Measurements from ENCODE around the gene NEK10. TPM values are rescaled to one million over a fixed set of nuclear protein-coding genes. Genes with fewer than 3 reads are reported as not detected.

NEK10 gene
- total RNA-seq, 4 donors from 2014 or later = 1.7 to 2.1 (median 2.1) TPM; not detected in 1

DNA sequence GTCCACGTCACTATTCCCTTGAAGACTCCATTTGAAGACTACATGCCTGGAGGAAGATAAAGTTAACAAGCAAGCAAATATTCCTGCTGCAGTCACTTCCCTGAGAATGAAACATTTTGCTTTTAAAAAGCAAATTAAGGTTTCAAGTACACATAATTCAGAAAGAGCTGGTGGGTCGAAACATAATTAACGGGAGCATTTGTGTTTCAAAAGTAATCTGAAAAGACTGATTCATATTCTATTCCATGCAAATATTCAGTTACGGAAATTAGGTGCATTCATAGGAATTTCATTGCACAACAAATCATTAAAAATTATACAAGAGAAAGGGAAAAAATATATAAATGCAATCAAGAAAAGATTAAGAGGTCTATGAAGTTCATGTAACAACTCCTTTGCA lies 260.9 kb downstream of the NEK10 start:
- no peak overlapping the region for H3K4me3 ChIP-seq (ENCODE audit: low read depth, poor library complexity, severe bottlenecking)
- TF ChIP-seq POLR2A (IDR thresholded peaks at IDR 0.05) (no peak), CTCF (IDR thresholded peaks at IDR 0.05) (no peak)
- no peak for DNase-seq (ENCODE audit: low spot score in 2 of 2)
- 91 to 96% methylated on average over 4 of the region's 4 CpGs for WGBS, 2 donors
- intact Hi-C loops (cut with DNase I; ENCODE audit: low total_unique reads) = no loop called here

- H3K4me3 ChIP-seq (ENCODE audit: low read depth, poor library complexity, severe bottlenecking) = no peak overlapping the region
- DNase-seq (ENCODE audit: low spot score in 2 of 2) = no peak
- 71 to 74% methylated on average over 6 of the region's 6 CpGs for WGBS, 2 donors
- intact Hi-C loops (cut with DNase I; ENCODE audit: low total_unique reads) = no loop called here
- TF ChIP-seq CTCF (IDR thresholded peaks at IDR 0.05) (no peak), POLR2A (IDR thresholded peaks at IDR 0.05) (no peak)
These were observed 263.3 kb downstream of the NEK10 start for GRCh38 chr3:27105904-27106303.

- TF ChIP-seq POLR2A (IDR thresholded peaks at IDR 0.05) (no peak), CTCF (IDR thresholded peaks at IDR 0.05) (no peak)
- no peak for DNase-seq (ENCODE audit: low spot score in 2 of 2)
- intact Hi-C loops (cut with DNase I; ENCODE audit: low total_unique reads) = no loop called here
- 65 to 69% methylated on average over 1 of the region's 1 CpG for WGBS, 2 donors
- H3K4me3 ChIP-seq (ENCODE audit: low read depth, poor library complexity, severe bottlenecking) = no peak overlapping the region
These were observed 272.0 kb downstream of the NEK10 start for GRCh38 chr3:27097182-27097581.

DNA sequence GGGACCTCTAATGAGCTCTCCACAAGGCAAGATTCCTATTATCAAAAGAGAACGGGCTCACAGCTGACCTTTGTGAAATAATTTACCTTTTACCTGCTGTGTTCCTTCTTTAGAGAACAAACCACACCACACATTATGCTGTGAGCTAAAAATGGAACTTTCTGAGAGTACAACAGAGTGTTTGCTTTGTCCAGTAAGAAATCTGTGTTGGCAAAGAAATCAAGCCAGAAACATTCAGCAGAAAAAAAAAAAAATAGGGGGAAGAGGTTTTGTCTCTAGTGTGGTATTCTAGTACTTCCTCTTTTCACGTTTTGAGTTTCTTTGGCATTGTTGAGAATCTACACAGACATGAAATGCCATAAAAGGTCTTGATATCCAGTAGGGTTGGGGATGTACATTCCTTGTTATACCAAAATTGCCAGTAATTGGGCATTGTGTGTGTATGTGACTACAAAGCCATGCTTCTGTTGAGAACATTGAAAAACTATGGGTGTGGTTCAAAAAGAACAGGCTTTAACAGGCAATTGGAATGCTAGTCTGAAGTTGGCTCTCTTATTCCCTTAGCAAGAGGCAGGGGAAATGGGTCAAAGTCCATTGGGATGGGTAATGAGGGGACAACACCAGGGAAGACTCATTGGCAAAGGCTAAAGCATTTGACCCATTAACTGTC lies 273.5 kb downstream of the NEK10 start:
- no peak for DNase-seq (ENCODE audit: low spot score in 2 of 2)
- TF ChIP-seq CTCF (IDR thresholded peaks at IDR 0.05) (no peak), POLR2A (IDR thresholded peaks at IDR 0.05) (no peak)
- intact Hi-C loops (cut with DNase I; ENCODE audit: low total_unique reads) = no loop called here
- WGBS, 2 donors = 34 to 46% methylated on average over 2 of the region's 2 CpGs
- H3K4me3 ChIP-seq (ENCODE audit: low read depth, poor library complexity, severe bottlenecking) = no peak overlapping the region

DNA sequence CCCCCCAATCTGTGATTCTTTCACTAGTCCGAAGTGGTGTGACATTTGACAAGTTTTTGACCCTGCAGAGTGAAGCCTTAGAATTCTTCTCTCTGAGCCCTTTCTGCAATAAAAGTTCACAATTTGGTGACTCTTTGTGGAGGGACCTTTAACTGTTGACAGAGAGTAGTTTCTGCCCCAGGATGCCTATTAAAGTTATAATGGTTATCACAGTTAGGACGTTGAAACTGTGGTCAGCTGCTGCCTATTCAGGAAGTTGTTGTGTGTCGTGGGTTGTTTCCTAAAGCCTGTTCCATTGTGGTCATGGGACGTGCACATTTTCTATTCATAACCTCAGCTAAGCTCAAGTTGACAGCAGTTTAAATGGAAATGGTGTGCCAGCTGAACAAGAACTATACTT lies 274.5 kb downstream of the NEK10 start:
- no peak for DNase-seq (ENCODE audit: low spot score in 2 of 2)
- TF ChIP-seq CTCF (IDR thresholded peaks at IDR 0.05) (no peak), POLR2A (IDR thresholded peaks at IDR 0.05) (no peak)
- 51 to 56% methylated on average over 4 of the region's 4 CpGs for WGBS, 2 donors
- intact Hi-C loops (cut with DNase I; ENCODE audit: low total_unique reads) = no loop called here
- H3K4me3 ChIP-seq (ENCODE audit: low read depth, poor library complexity, severe bottlenecking) = no peak overlapping the region

GRCh38 chr3:27093771-27094170 lies 275.4 kb downstream of the NEK10 start:
- WGBS, 2 donors = 40 to 41% methylated on average over 2 of the region's 2 CpGs
- no peak for TF ChIP-seq POLR2A (IDR thresholded peaks at IDR 0.05)
- TF ChIP-seq CTCF (IDR thresholded peaks at IDR 0.05) = no peak
- H3K4me3 ChIP-seq (ENCODE audit: low read depth, poor library complexity, severe bottlenecking) = no peak overlapping the region
- DNase-seq (ENCODE audit: low spot score in 2 of 2) = no peak
- intact Hi-C loops (cut with DNase I; ENCODE audit: low total_unique reads) = no loop called here

Measured in lower leg skin (tissue), 4 donors.